H1 (cell line): ENCODE data around the gene ACACB. TPM values are rescaled to one million over a fixed set of nuclear protein-coding genes. Genes with fewer than 3 reads are reported as not detected.

Experiments used
- BRCA1 ChIP-seq: IDR thresholded peaks from 2 replicates; pipeline ENCODE4 v1.6.1; 2012; ENCODE audit warnings: low read depth, low read length, improper control_type of control experiment
- CTCF ChIP-seq, 3 experiments: IDR thresholded peaks; 1 replicate in 2 of 3; 2 replicates in 1 of 3; pipeline versions ENCODE4 v1.5.1 to v1.6.1; 2011; ENCODE audit warnings: low read length in 3 of 3, mild to moderate bottlenecking in 3 of 3, inconsistent platforms in 2 of 3, low read depth in 1 of 3, moderate library complexity in 1 of 3; ENCODE audit not compliant: insufficient read depth in 1 of 3; ENCODE audit errors: control extremely low read depth in 1 of 3
- EZH2 ChIP-seq: fragments of 200-600 bp; sonication (generic); IDR thresholded peaks from 2 replicates; pipeline ENCODE4 v1.7.1; 2012; ENCODE audit warnings: low read depth, mild to moderate bottlenecking, moderate library complexity, low read length, inconsistent platforms; ENCODE audit not compliant: severe bottlenecking
- GTF2F1 ChIP-seq: IDR thresholded peaks from 2 replicates; pipeline ENCODE4 v1.6.1; 2012; ENCODE audit warnings: low read depth, low read length, improper control_type of control experiment, borderline replicate concordance
- KDM1A ChIP-seq: fragments of 200-600, 300-600 bp; sonication (generic); IDR thresholded peaks from 2 replicates; pipeline ENCODE4 v1.7.1; 2016; ENCODE audit warnings: mild to moderate bottlenecking, low read length, borderline replicate concordance
- KDM4A ChIP-seq: IDR thresholded peaks from one replicate; pipeline ENCODE4 v1.7.1; 2012; ENCODE audit warnings: low read depth, mild to moderate bottlenecking, moderate library complexity, low read length, inconsistent platforms; ENCODE audit not compliant: severe bottlenecking
- MAX ChIP-seq: IDR thresholded peaks from 2 replicates; pipeline ENCODE4 v1.6.1; 2012; ENCODE audit warnings: inconsistent platforms
- NANOG ChIP-seq: IDR thresholded peaks from 2 replicates; pipeline ENCODE4 v1.6.1; 2011; ENCODE audit warnings: low read length, low read depth, mild to moderate bottlenecking, inconsistent platforms; ENCODE audit not compliant: insufficient read depth, poor library complexity, severe bottlenecking
- POLR2A ChIP-seq, 2 experiments: IDR thresholded peaks; 1 replicate in 1 of 2; 2 replicates in 1 of 2; pipeline ENCODE4 v1.6.1; 2011; ENCODE audit warnings: low read depth in 2 of 2, low read length in 2 of 2, mild to moderate bottlenecking in 2 of 2; ENCODE audit errors: control extremely low read depth in 1 of 2
- RBBP5 ChIP-seq: IDR thresholded peaks from 2 replicates; pipeline ENCODE4 v1.7.1; 2012; ENCODE audit warnings: low read depth, mild to moderate bottlenecking, inconsistent platforms, low read length, moderate library complexity, borderline replicate concordance
- SAP30 ChIP-seq: fragments of 300-600 bp; sonication (generic); IDR thresholded peaks from 2 replicates; pipeline ENCODE4 v1.7.1; 2012; ENCODE audit warnings: low read length, moderate library complexity, mild to moderate bottlenecking, inconsistent platforms; ENCODE audit not compliant: insufficient read depth, insufficient replicate concordance
- SRF ChIP-seq: IDR thresholded peaks from 2 replicates; pipeline ENCODE4 v1.6.1; 2011; ENCODE audit warnings: mild to moderate bottlenecking, low read depth, low read length, moderate library complexity
- TAF1 ChIP-seq: IDR thresholded peaks from 2 replicates; pipeline ENCODE4 v1.6.1; 2011; ENCODE audit warnings: mild to moderate bottlenecking, low read depth, low read length
- TBP ChIP-seq: IDR thresholded peaks from 2 replicates; pipeline ENCODE4 v1.6.1; 2011; ENCODE audit warnings: low read depth, low read length, improper control_type of control experiment
- TEAD4 ChIP-seq: IDR thresholded peaks from 2 replicates; pipeline ENCODE4 v1.6.1; 2012; ENCODE audit warnings: low read depth, low read length, inconsistent platforms, mixed read lengths
- polyA plus RNA-seq, 7 experiments: library from polyadenylated mRNA; depleted of rRNA in 3 of 7; stranded (reverse) in 5 of 7; unstranded in 2 of 7; fragments of >200 nt in 5 of 7; fragments of 200-250 nt in 2 of 7; gene quantifications; 1 replicate in 5 of 7; 2 replicates in 1 of 7; 4 replicates in 1 of 7; pipeline versions ENCODE4 v1.2.1 to v1.2.3, GENCODE V29; 2011 to 2013; ENCODE audit warnings: missing spikeins in 2 of 7, mixed read lengths in 2 of 7
- total RNA-seq: library from RNA; stranded (reverse); fragmentation: NEBNext Ultra II Directional; extraction: Animal tissue kit (Norgen Biotek cat#: 25700); gene quantifications from 2 replicates; pipeline ENCODE4 v1.2.1, GENCODE V29; 2021
- TF ChIP-seq, protein P1 (sequence below): IDR thresholded peaks from 2 replicates; pipeline ENCODE4 v1.6.1; 2012; ENCODE audit warnings: low read length, inconsistent platforms
- TF ChIP-seq, protein P2 (sequence below): IDR thresholded peaks from 2 replicates; pipeline ENCODE4 v1.6.1; 2011; ENCODE audit warnings: low read depth, mild to moderate bottlenecking, low read length; ENCODE audit not compliant: insufficient read depth

Gene ACACB
- total and polyA plus RNA-seq, 2 of the 8 experiments (the other 6 are each of a cell fraction or from before 2014, with no cell fraction given): 5.8 to 15.3 TPM

- no peak for TF ChIP-seq EZH2
- peak; percentile 41 for TF ChIP-seq NANOG
- TF ChIP-seq KDM4A: no peak
- peak; percentile 61; the same call in 1 of the 2 replicates for TF ChIP-seq RBBP5
- TF ChIP-seq BRCA1: no peak
- peak; percentile 10; the same call in 1 of the 2 replicates for TF ChIP-seq KDM1A
- peak; percentile 75 for TF ChIP-seq TEAD4
- TF ChIP-seq GTF2F1: no peak
- no peak for TF ChIP-seq POLR2A (IDR thresholded peaks at IDR 0.05; ENCODE audit: control extremely low read depth in 1 of 2, low read depth in 2 of 2, low read length in 2 of 2)
- no peak for TF ChIP-seq CTCF (IDR thresholded peaks at IDR 0.05; ENCODE audit: control extremely low read depth in 1 of 3, insufficient read depth in 1 of 3, low read depth in 1 of 3, low read length in 3 of 3)
- no peak for TF ChIP-seq SAP30
- TF ChIP-seq SRF: no peak
- TF ChIP-seq, protein P1, sequence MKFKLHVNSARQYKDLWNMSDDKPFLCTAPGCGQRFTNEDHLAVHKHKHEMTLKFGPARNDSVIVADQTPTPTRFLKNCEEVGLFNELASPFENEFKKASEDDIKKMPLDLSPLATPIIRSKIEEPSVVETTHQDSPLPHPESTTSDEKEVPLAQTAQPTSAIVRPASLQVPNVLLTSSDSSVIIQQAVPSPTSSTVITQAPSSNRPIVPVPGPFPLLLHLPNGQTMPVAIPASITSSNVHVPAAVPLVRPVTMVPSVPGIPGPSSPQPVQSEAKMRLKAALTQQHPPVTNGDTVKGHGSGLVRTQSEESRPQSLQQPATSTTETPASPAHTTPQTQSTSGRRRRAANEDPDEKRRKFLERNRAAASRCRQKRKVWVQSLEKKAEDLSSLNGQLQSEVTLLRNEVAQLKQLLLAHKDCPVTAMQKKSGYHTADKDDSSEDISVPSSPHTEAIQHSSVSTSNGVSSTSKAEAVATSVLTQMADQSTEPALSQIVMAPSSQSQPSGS: no peak
- TF ChIP-seq, protein P2, sequence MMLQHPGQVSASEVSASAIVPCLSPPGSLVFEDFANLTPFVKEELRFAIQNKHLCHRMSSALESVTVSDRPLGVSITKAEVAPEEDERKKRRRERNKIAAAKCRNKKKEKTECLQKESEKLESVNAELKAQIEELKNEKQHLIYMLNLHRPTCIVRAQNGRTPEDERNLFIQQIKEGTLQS: no peak
- TF ChIP-seq MAX: 0 out of 2 replicates have a peak, but pooled peaks have one; percentile 8
- TF ChIP-seq TAF1: 0 out of 2 replicates have a peak, but pooled peaks have one; percentile 28
- TF ChIP-seq TBP: peak; percentile 30; the same call in 1 of the 2 replicates
Observed at GRCh38 chr12:109069307-109070271, 46.8 kb upstream of the ACACB start (continued).
